HG02970 (cell line): Measurements from ENCODE around the gene FRMD5.

Experiments used
- ATAC-seq: cut with Tn5 transposase; IDR thresholded peaks from one replicate; pipeline ENCODE4 v1.9.1; 2021; ENCODE audit warnings: mild to moderate bottlenecking, moderate library complexity, moderate number of reproducible peaks; ENCODE audit not compliant: unreplicated experiment, low FRiP score

The FRMD5 gene

GRCh38 chr15:44099671-44100070 is 95.4 kb downstream of the FRMD5 start:
- no peak for ATAC-seq

GRCh38 chr15:44097552-44097951 is 97.5 kb downstream of the FRMD5 start:
- ATAC-seq: no peak

- no peak for ATAC-seq
Measured at GRCh38 chr15:44096596-44096995, 98.5 kb downstream of the FRMD5 start.

GRCh38 chr15:44094781-44095180 is 100.3 kb downstream of the FRMD5 start:
- no peak for ATAC-seq

- ATAC-seq: no peak
Measured at GRCh38 chr15:44093836-44094235, 101.2 kb downstream of the FRMD5 start.

GRCh38 chr15:44092221-44092620 is 102.8 kb downstream of the FRMD5 start:
- ATAC-seq: no peak

- ATAC-seq: no peak
Measured at GRCh38 chr15:44087578-44088465, 107.2 kb downstream of the FRMD5 start.

- ATAC-seq: no peak
Measured at GRCh38 chr15:44084770-44085169, 110.3 kb downstream of the FRMD5 start.

GRCh38 chr15:44084171-44084570 is 110.9 kb downstream of the FRMD5 start:
- ATAC-seq: no peak

GRCh38 chr15:44082558-44083157 is 112.4 kb downstream of the FRMD5 start:
- no peak for ATAC-seq

- no peak for ATAC-seq
Measured at GRCh38 chr15:44081026-44082013, 113.8 kb downstream of the FRMD5 start.

- ATAC-seq: no peak
Measured at GRCh38 chr15:44075535-44075934, 119.5 kb downstream of the FRMD5 start.

GRCh38 chr15:44069489-44069888 is 125.6 kb downstream of the FRMD5 start:
- no peak for ATAC-seq

- ATAC-seq: no peak
Measured at GRCh38 chr15:44068347-44068746, 126.7 kb downstream of the FRMD5 start.

- no peak for ATAC-seq
Measured at GRCh38 chr15:44066211-44066827, 128.8 kb downstream of the FRMD5 start.

GRCh38 chr15:44064706-44065105 is 130.4 kb downstream of the FRMD5 start:
- no peak for ATAC-seq

GRCh38 chr15:44058126-44058525 is 136.9 kb downstream of the FRMD5 start:
- ATAC-seq: no peak

GRCh38 chr15:44045661-44046060 is 149.4 kb downstream of the FRMD5 start:
- ATAC-seq: no peak

GRCh38 chr15:44045217-44045616 is 149.9 kb downstream of the FRMD5 start:
- no peak for ATAC-seq

- no peak for ATAC-seq
Measured at GRCh38 chr15:44038755-44039191, 156.3 kb downstream of the FRMD5 start.
